Activated CD4-positive, alpha-beta T cell treated with anti-CD3 and anti-CD28 coated beads, Interleukin-2, amount 50 U/mL, for 16 hours (primary cell): Measurements from ENCODE around the gene C1S.
"Not testable (repeated sequence)": the region's sequence is repeated elsewhere in the genome, so short reads cannot be mapped to it uniquely, and the experiment has no call there.

Source experiments
- DNase-seq: peaks from one replicate; pipeline ENCODE4 v3.0.0-alpha.2; 2020

The C1S gene

GRCh38 chr12:7081037-7081436, 20.5 kb downstream of the C1S start:
- DNase-seq = no peak

GRCh38 chr12:7083125-7083524, 22.6 kb downstream of the C1S start:
- DNase-seq = no peak

- DNase-seq = no peak
Measured at GRCh38 chr12:7089196-7089871, 28.8 kb downstream of the C1S start.

- DNase-seq = no peak
Measured at GRCh38 chr12:7090222-7090998, 29.9 kb downstream of the C1S start.

GRCh38 chr12:7091171-7091570, 30.7 kb downstream of the C1S start:
- DNase-seq = no peak

- DNase-seq = no peak
Measured at GRCh38 chr12:7091660-7092228, 31.2 kb downstream of the C1S start.

GRCh38 chr12:7092229-7092985, 31.9 kb downstream of the C1S start, which contains the start of gene C1R:
TSS of gene C1R (minus strand) at chr12:7092445. CDS start at chr12:7092388, 57 bp downstream.
- peak; percentile 65 for DNase-seq

DNA sequence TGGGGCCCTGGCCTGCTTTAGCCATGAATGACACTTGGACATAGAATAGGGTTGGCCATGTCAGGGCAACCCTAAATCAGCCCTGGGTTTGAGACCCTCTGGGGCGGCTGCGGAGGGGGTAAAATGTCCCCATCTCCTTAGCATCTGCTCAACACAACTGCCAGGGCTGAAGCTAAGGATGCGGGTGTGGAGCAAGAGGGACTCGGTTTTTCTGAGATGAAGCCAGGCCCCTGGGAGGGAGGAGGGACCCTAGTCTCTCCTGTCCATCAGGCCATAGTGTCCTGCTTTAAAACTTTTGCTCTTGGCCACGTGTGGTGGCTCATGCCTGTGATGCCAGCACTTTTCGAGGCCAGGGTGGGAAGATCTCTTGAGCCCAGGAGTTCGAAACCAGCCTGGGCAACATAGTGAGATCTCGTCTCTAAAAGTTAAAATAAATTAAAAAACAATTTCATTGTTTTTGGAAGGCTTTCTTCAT, 32.5 kb downstream of the C1S start:
- DNase-seq = no peak

DNA sequence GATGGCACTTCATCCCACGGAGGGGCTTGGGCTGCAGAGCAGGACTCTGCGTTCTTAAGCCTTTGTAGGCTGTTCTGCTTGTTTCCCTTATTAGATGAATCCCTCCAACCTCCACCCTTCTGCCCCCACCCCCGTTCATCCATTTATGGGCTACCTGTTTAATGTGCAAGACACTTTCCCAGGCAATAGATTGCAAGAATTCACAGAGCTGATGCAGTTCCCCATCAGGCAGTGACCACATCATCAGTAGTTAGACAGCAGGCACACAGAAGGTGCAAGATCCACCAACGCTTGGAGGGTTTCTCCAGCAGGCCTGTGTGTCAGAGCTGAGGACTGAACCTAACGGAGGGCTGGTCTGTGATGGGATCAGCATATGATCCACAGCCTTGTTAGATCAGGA, 33.0 kb downstream of the C1S start:
- DNase-seq = no peak

- DNase-seq = no peak
Measured at GRCh38 chr12:7093892-7094291, 33.4 kb downstream of the C1S start.

GRCh38 chr12:7096006-7096932, 35.8 kb downstream of the C1S start:
- DNase-seq = no peak

- no peak for DNase-seq
Measured at GRCh38 chr12:7096979-7097378, 36.5 kb downstream of the C1S start.

- no peak for DNase-seq
Measured at GRCh38 chr12:7099290-7099996, 38.9 kb downstream of the C1S start.

- no peak for DNase-seq
Measured at GRCh38 chr12:7100239-7100638, 39.7 kb downstream of the C1S start.

- DNase-seq = no peak
Measured at GRCh38 chr12:7101047-7101693, 40.7 kb downstream of the C1S start.

DNA sequence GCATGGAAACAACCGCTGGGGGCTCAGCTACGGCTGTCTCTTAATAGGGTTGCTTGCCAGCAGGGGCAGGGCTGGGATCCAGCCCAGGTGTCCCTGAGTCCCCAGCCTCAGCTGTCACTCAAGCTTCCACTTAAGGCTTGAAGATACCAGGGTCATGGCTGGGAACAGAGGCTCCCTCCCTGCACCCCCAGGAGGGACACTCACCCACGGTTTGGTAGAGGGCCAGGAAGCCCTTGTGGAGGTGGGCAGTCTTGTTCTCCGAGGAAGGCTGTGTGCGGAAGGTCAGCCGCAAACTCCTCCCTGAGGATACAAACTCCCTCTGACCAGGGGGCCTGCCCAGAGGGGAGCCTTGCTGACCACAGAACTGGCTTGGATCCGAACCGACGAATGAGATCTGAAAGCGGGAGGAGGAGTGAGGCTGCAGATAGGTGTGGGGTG, 41.2 kb downstream of the C1S start:
- DNase-seq = no peak

- no peak for DNase-seq
Measured at GRCh38 chr12:7102582-7102981, 42.1 kb downstream of the C1S start.

DNA sequence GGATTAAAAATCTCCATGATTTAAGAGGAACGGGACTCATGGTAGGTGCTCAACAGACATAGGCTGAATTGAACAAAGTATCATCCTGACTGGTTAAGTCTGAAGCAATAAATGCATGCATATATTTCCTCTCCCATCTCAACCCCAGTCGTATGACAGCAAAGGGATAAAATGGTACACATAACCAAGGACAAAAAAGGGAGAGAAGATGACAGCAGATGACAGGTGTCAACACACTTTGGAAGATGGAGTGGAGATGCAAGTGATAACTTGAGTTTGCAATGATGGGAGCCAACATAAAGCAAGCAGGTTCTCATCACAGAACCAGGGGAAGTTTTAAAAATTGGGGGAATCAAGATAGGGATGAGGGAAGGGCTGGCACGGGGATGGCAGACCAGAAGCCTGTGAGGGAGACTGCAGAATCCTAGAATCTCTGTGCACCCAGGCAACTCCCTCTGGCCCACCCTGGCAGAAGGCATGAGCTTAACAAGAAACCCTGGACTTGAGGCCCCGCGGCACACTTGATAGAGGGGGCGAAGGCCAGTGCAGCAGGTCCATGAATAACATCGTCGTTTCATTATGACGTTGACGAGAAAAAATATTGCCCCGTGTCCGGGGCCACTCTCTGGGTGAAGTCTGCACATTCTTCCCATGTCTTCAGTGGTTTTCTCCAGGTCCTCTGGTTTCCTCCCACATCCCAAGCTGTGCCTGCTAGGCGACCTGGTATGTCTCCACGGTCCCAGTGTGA, 43.5 kb downstream of the C1S start:
- DNase-seq = no peak

DNA sequence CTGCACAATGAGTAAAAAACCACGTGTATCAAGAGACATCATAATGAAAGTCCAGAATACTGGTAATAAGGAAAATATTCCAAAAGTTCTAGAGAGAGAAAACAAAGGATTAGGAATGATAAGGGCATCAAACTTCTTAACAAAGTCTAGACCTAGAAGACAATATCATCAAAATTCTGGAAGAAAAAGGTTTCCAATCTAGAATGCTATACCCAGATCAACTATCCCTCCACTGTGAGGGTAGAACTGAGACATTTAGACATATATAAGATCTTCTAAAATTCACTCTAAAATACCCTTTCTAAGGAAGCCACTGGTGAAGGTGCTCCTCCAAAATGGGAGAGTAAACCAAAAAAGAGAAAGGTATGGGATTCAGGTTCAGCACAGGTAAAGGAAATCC, 45.6 kb downstream of the C1S start:
- no peak for DNase-seq

- DNase-seq = not testable (repeated sequence)
Measured at GRCh38 chr12:7107181-7107580, 46.7 kb downstream of the C1S start.
